ENCODE measurements around the gene PPP1CB.

DNA sequence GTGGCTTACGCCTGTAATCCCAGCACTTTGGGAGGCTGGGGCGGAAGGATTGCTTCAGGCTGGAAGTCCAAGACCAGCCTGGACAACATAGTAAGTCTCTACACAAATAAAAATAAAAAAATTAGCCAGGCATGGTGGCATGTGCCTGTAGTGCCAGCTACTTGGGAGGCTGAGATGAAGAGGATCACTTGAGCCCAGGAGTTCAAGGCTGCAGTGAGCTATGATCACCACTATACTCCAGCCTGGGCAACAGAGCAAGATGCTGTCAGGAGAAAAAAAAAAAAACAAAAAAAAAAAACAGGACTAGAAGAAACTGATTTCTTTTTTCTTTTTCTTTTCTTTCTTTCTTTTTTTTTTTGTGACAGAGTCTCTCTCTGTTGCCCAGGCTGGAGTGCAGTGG, 72.6 kb downstream of the PPP1CB start:
- TF ChIP-seq, protein P1, sequence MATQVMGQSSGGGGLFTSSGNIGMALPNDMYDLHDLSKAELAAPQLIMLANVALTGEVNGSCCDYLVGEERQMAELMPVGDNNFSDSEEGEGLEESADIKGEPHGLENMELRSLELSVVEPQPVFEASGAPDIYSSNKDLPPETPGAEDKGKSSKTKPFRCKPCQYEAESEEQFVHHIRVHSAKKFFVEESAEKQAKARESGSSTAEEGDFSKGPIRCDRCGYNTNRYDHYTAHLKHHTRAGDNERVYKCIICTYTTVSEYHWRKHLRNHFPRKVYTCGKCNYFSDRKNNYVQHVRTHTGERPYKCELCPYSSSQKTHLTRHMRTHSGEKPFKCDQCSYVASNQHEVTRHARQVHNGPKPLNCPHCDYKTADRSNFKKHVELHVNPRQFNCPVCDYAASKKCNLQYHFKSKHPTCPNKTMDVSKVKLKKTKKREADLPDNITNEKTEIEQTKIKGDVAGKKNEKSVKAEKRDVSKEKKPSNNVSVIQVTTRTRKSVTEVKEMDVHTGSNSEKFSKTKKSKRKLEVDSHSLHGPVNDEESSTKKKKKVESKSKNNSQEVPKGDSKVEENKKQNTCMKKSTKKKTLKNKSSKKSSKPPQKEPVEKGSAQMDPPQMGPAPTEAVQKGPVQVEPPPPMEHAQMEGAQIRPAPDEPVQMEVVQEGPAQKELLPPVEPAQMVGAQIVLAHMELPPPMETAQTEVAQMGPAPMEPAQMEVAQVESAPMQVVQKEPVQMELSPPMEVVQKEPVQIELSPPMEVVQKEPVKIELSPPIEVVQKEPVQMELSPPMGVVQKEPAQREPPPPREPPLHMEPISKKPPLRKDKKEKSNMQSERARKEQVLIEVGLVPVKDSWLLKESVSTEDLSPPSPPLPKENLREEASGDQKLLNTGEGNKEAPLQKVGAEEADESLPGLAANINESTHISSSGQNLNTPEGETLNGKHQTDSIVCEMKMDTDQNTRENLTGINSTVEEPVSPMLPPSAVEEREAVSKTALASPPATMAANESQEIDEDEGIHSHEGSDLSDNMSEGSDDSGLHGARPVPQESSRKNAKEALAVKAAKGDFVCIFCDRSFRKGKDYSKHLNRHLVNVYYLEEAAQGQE (IDR thresholded peaks at IDR 0.05) = no peak
- TF ChIP-seq, protein P2, sequence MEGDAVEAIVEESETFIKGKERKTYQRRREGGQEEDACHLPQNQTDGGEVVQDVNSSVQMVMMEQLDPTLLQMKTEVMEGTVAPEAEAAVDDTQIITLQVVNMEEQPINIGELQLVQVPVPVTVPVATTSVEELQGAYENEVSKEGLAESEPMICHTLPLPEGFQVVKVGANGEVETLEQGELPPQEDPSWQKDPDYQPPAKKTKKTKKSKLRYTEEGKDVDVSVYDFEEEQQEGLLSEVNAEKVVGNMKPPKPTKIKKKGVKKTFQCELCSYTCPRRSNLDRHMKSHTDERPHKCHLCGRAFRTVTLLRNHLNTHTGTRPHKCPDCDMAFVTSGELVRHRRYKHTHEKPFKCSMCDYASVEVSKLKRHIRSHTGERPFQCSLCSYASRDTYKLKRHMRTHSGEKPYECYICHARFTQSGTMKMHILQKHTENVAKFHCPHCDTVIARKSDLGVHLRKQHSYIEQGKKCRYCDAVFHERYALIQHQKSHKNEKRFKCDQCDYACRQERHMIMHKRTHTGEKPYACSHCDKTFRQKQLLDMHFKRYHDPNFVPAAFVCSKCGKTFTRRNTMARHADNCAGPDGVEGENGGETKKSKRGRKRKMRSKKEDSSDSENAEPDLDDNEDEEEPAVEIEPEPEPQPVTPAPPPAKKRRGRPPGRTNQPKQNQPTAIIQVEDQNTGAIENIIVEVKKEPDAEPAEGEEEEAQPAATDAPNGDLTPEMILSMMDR (IDR thresholded peaks at IDR 0.05; ENCODE audit: low read depth, low read length, missing input control) = no peak
- TF ChIP-seq FOXA2 (IDR thresholded peaks at IDR 0.05) = no peak
